ENCODE measurements around the gene SH3GL3.

SH3GL3 gene

GRCh38 chr15:83556754-83557153 lies 109.6 kb downstream of the SH3GL3 start:
- TF ChIP-seq, protein P1, sequence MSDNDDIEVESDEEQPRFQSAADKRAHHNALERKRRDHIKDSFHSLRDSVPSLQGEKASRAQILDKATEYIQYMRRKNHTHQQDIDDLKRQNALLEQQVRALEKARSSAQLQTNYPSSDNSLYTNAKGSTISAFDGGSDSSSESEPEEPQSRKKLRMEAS (IDR thresholded peaks at IDR 0.05): no peak
- TF ChIP-seq CREB1 (IDR thresholded peaks at IDR 0.05; ENCODE audit: low read depth): no peak

DNA sequence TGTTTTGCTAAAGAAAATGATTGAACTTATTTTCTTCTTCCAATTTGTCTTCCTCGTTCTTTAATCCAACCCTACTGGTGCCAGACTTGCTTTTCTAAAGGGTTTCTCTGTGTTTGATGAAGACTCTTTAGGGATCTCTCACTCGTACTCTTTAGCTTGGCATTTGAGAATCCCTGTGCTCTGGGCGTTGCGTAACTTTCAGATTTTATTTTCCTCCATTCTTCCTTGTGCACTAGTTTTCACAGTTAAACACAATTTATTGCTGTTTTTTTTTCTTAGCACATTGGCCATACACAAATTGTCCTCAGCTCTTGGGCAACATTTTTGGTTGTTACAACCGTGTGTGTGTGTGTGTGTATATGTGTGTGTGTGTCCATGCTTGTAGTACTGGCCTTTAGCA lies 111.0 kb downstream of the SH3GL3 start:
- TF ChIP-seq YY1 (IDR thresholded peaks at IDR 0.05; ENCODE audit: low read depth): no peak
- peak; percentile 64 for TF ChIP-seq CEBPB (IDR thresholded peaks at IDR 0.05)

DNA sequence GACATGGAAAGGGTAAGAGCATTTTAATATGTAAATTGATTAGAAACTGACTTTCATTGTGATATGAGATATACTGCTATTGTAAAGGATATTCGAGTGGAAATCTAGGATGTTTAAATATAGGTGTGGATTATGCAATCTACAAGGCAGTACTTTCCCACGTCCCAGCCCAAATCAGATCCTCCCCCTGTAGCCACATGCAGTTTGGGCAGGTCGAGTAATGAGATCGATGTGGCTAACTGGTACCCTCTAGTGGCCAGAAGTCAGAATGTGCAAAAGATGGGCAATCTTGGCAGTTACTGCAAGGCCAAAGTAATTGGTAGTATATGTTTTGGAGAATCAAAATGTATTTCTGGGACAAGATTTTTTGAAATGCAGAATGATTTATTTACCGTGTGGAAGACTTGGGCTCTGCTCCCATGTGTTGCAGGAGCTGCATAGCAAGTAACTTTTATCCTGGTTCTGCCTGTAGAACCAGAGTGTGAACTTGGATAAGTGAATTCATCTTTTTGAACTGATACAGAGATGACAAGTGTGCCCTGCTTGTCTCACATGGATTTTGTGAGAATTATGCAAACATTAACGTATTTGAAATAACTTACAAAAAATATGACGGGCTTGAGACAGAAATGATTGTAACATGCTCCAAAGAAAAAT lies 112.3 kb downstream of the SH3GL3 start:
- TF ChIP-seq, protein P2, sequence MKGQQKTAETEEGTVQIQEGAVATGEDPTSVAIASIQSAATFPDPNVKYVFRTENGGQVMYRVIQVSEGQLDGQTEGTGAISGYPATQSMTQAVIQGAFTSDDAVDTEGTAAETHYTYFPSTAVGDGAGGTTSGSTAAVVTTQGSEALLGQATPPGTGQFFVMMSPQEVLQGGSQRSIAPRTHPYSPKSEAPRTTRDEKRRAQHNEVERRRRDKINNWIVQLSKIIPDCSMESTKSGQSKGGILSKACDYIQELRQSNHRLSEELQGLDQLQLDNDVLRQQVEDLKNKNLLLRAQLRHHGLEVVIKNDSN (IDR thresholded peaks at IDR 0.05): no peak
- TF ChIP-seq, protein P1 (IDR thresholded peaks at IDR 0.05): 0 out of 2 replicates have a peak, but pooled peaks have one; percentile 26
- TF ChIP-seq FOXM1 (IDR thresholded peaks at IDR 0.05; ENCODE audit: borderline replicate concordance, low read depth) (no peak), RAD21 (IDR thresholded peaks at IDR 0.05; ENCODE audit: low read depth) (peak; percentile 97), CEBPB (IDR thresholded peaks at IDR 0.05) (peak; percentile 84)

DNA sequence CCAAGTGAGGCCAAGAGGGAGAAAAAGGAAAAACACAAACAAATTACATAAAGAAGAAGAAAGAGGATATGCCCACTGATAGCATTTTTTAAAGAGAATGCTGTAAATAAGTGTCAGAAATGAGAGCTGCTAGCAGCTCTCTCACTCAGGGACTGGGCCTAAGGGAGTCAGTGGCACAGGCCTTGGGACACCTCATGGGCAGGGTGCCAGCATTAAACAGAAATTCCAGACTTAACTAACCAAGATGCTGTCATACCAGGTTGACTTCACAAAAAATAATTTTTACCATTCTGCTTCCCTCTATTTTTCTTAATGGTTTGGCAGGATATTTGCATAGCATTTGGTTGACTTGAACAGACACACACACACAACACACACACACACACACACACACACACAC lies 114.5 kb downstream of the SH3GL3 start:
- TF ChIP-seq YY1 (IDR thresholded peaks at IDR 0.05; ENCODE audit: low read depth): no peak
- TF ChIP-seq CEBPB (IDR thresholded peaks at IDR 0.05): no peak
- TF ChIP-seq ZBTB7A (IDR thresholded peaks at IDR 0.05; ENCODE audit: low read depth): no peak
- TF ChIP-seq EP300 (IDR thresholded peaks at IDR 0.05; ENCODE audit: borderline replicate concordance): no peak
- no peak for TF ChIP-seq CREB1 (IDR thresholded peaks at IDR 0.05; ENCODE audit: low read depth)
- TF ChIP-seq TAF1 (IDR thresholded peaks at IDR 0.05; ENCODE audit: low read depth): no peak
- no peak for TF ChIP-seq REST (IDR thresholded peaks at IDR 0.05; ENCODE audit: low read depth)
- TF ChIP-seq EGR1 (IDR thresholded peaks at IDR 0.05): no peak
- no peak for TF ChIP-seq FOXM1 (IDR thresholded peaks at IDR 0.05; ENCODE audit: borderline replicate concordance, low read depth)
- TF ChIP-seq TCF12 (IDR thresholded peaks at IDR 0.05; ENCODE audit: low read depth): no peak
- TF ChIP-seq, protein P2 (IDR thresholded peaks at IDR 0.05): no peak
- no peak for TF ChIP-seq NFIC (IDR thresholded peaks at IDR 0.05)
- no peak for TF ChIP-seq RAD21 (IDR thresholded peaks at IDR 0.05; ENCODE audit: low read depth)
- TF ChIP-seq, protein P1 (IDR thresholded peaks at IDR 0.05): no peak
- TF ChIP-seq TEAD4 (IDR thresholded peaks at IDR 0.05): no peak

DNA sequence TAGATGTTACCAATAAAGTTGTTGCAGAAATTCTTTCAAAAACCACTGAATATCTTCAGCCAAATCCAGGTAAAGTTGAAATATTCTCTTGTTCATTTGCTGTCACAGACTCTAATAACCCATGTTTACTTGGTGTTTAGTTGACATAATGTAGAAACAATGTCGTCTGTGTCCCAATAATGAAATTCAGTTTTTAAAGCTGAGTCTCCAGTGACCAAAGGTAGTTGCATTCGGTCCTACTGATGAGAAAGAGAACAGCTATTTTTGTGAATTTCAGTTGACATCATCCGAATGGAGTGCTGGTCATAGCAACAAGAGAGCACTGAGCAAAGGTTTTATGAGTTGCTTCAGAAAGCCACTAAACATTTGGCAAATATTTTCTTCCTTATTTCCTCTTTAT lies 118.0 kb downstream of the SH3GL3 start:
- TF ChIP-seq TAF1 (IDR thresholded peaks at IDR 0.05; ENCODE audit: low read depth) (no peak), ZBTB7A (IDR thresholded peaks at IDR 0.05; ENCODE audit: low read depth) (no peak), YY1 (IDR thresholded peaks at IDR 0.05; ENCODE audit: low read depth) (no peak), CREB1 (IDR thresholded peaks at IDR 0.05; ENCODE audit: low read depth) (no peak), TCF12 (IDR thresholded peaks at IDR 0.05; ENCODE audit: low read depth) (no peak), NFIC (IDR thresholded peaks at IDR 0.05) (no peak), TEAD4 (IDR thresholded peaks at IDR 0.05) (no peak), EP300 (IDR thresholded peaks at IDR 0.05; ENCODE audit: borderline replicate concordance) (no peak), RAD21 (IDR thresholded peaks at IDR 0.05; ENCODE audit: low read depth) (no peak), CEBPB (IDR thresholded peaks at IDR 0.05) (no peak), EGR1 (IDR thresholded peaks at IDR 0.05) (no peak), REST (IDR thresholded peaks at IDR 0.05; ENCODE audit: low read depth) (no peak), FOXM1 (IDR thresholded peaks at IDR 0.05; ENCODE audit: borderline replicate concordance, low read depth) (no peak)
- TF ChIP-seq, protein P2 (IDR thresholded peaks at IDR 0.05): no peak
- TF ChIP-seq, protein P1 (IDR thresholded peaks at IDR 0.05): no peak

All from Ishikawa (cell line).